WTC11 (cell line): ENCODE data around the gene TMEM106A.
"Not testable (repeated sequence)": the region's sequence is repeated elsewhere in the genome, so short reads cannot be mapped to it uniquely, and the experiment has no call there.

ENCODE experiments used
- CTCF ChIP-seq: fragments of 200-600 bp; IDR thresholded peaks from 2 replicates; pipeline ENCODE4 v1.8.0; 2022; ENCODE audit warnings: antibody characterized with exemption
- EMX1 ChIP-seq: fragments of 250-450 bp; sonication (Bioruptor Pico); IDR thresholded peaks from 2 replicates; pipeline ENCODE4 v1.8.0; 2021; ENCODE audit warnings: mild to moderate bottlenecking
- FOXJ3 ChIP-seq: sonication (generic); formaldehyde crosslinking; IDR thresholded peaks from 2 replicates; pipeline ENCODE4 v1.9.0; 2021; ENCODE audit warnings: missing genetic modification reagents, mild to moderate bottlenecking, borderline replicate concordance
- IRF2 ChIP-seq: sonication (generic); formaldehyde crosslinking; IDR thresholded peaks from 2 replicates; pipeline ENCODE4 v1.8.0; 2022; ENCODE audit warnings: low read depth, missing genetic modification reagents, borderline replicate concordance
- NR2C2 ChIP-seq: sonication (generic); formaldehyde crosslinking; IDR thresholded peaks from 2 replicates; pipeline ENCODE4 v1.8.0; 2022; ENCODE audit warnings: mild to moderate bottlenecking, missing genetic modification reagents
- ZNF121 ChIP-seq: sonication (generic); formaldehyde crosslinking; IDR thresholded peaks from 2 replicates; pipeline ENCODE4 v1.8.0; 2023; ENCODE audit warnings: missing genetic modification reagents
- ZNF232 ChIP-seq: sonication (generic); formaldehyde crosslinking; IDR thresholded peaks from 2 replicates; pipeline ENCODE4 v1.8.0; 2022; ENCODE audit warnings: mild to moderate bottlenecking, missing genetic modification reagents
- TF ChIP-seq, protein P1 (sequence below): sonication (generic); formaldehyde crosslinking; IDR thresholded peaks from 2 replicates; pipeline ENCODE4 v1.8.0; 2023; ENCODE audit warnings: mild to moderate bottlenecking, missing genetic modification reagents

- TF ChIP-seq CTCF; FOXJ3; ZNF121 (CRISPR knock-in tag); NR2C2; IRF2 (CRISPR knock-in tag); ZNF232 (CRISPR knock-in tag); EMX1: not testable (repeated sequence)
- TF ChIP-seq, protein P1, sequence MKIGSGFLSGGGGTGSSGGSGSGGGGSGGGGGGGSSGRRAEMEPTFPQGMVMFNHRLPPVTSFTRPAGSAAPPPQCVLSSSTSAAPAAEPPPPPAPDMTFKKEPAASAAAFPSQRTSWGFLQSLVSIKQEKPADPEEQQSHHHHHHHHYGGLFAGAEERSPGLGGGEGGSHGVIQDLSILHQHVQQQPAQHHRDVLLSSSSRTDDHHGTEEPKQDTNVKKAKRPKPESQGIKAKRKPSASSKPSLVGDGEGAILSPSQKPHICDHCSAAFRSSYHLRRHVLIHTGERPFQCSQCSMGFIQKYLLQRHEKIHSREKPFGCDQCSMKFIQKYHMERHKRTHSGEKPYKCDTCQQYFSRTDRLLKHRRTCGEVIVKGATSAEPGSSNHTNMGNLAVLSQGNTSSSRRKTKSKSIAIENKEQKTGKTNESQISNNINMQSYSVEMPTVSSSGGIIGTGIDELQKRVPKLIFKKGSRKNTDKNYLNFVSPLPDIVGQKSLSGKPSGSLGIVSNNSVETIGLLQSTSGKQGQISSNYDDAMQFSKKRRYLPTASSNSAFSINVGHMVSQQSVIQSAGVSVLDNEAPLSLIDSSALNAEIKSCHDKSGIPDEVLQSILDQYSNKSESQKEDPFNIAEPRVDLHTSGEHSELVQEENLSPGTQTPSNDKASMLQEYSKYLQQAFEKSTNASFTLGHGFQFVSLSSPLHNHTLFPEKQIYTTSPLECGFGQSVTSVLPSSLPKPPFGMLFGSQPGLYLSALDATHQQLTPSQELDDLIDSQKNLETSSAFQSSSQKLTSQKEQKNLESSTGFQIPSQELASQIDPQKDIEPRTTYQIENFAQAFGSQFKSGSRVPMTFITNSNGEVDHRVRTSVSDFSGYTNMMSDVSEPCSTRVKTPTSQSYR (CRISPR knock-in tag): not testable (repeated sequence)
Measured at GRCh38 chr17:43231205-43232020, 19.7 kb downstream of the TMEM106A start.
